Glutamatergic neuron (in vitro differentiated cells): ENCODE measurements around the gene EPB41L5. TPM values are rescaled to one million over a fixed set of nuclear protein-coding genes. Genes with fewer than 3 reads are reported as not detected.

Source experiments
- DNase-seq: peaks from one replicate; pipeline ENCODE4 v3.0.0; 2022
- H3K27ac Mint-ChIP-seq: one replicate; pipeline ENCODE4 v1.8.0; 2020; ENCODE audit warnings: mild to moderate bottlenecking, mixed read lengths, inconsistent platforms; ENCODE audit not compliant: unreplicated experiment
- H3K27me3 Mint-ChIP-seq: one replicate; pipeline ENCODE4 v1.8.0; 2020; ENCODE audit warnings: mild to moderate bottlenecking, moderate library complexity, mixed read lengths, inconsistent platforms; ENCODE audit not compliant: unreplicated experiment
- H3K36me3 Mint-ChIP-seq: one replicate; pipeline ENCODE4 v1.8.0; 2020; ENCODE audit warnings: mild to moderate bottlenecking, mixed read lengths, inconsistent platforms; ENCODE audit not compliant: unreplicated experiment
- H3K4me1 Mint-ChIP-seq: one replicate; pipeline ENCODE4 v1.8.0; 2020; ENCODE audit warnings: mild to moderate bottlenecking, low read depth, mixed read lengths, inconsistent platforms; ENCODE audit not compliant: unreplicated experiment
- H3K4me3 Mint-ChIP-seq: one replicate; pipeline ENCODE4 v1.8.0; 2020; ENCODE audit warnings: mild to moderate bottlenecking, mixed read lengths, inconsistent platforms; ENCODE audit not compliant: unreplicated experiment
- H3K9me3 Mint-ChIP-seq: one replicate; pipeline ENCODE4 v1.8.0; 2020; ENCODE audit warnings: mild to moderate bottlenecking, moderate library complexity, mixed read lengths, inconsistent platforms; ENCODE audit not compliant: unreplicated experiment
- total RNA-seq: library from RNA; stranded (reverse); fragmentation: NEBNext Ultra II Directional; extraction: Animal tissue kit (Norgen Biotek cat#: 25700); gene quantifications from one replicate; pipeline ENCODE4 v1.2.1, GENCODE V29; 2021; ENCODE audit not compliant: unreplicated experiment
- TF ChIP-seq, protein P1 (sequence below): fragments of 200-600 bp; sonication (generic); IDR thresholded peaks from one replicate; pipeline ENCODE4 v1.5.0; 2021; ENCODE audit not compliant: partially characterized antibody, unreplicated experiment

Gene EPB41L5
- total RNA-seq, 1 donor from 2014 or later, result 71.7 TPM

DNA sequence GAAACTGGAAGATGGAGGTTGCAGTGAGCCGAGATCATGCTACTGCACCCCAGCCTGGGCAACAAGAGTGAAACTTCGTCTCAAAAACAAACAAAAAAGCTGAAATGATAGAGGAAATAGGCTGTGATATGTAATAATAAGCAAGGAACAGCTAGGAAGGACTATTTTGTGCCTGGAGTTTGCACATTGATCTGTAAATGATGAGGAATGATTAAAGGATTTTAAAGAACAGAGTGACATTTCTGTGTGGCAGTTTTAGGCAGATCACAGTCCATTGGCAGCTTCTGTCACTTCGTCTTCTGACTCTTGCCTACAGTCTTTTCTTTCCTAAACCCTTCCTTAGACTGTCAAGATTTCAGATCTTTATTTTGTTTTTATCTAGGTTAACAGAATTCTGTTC, 19.4 kb downstream of the EPB41L5 start:
- Mint-ChIP-seq H3K36me3 (peaks cover 1% of the 10 kb centered on the region), H3K4me3 (no peak overlapping the region), H3K9me3 (no peaks in the 10 kb centered on the region), H3K4me1 (peaks cover 10% of the 10 kb centered on the region), H3K27me3 (no peaks in the 10 kb centered on the region), H3K27ac (no peak overlapping the region)
- TF ChIP-seq, protein P1, sequence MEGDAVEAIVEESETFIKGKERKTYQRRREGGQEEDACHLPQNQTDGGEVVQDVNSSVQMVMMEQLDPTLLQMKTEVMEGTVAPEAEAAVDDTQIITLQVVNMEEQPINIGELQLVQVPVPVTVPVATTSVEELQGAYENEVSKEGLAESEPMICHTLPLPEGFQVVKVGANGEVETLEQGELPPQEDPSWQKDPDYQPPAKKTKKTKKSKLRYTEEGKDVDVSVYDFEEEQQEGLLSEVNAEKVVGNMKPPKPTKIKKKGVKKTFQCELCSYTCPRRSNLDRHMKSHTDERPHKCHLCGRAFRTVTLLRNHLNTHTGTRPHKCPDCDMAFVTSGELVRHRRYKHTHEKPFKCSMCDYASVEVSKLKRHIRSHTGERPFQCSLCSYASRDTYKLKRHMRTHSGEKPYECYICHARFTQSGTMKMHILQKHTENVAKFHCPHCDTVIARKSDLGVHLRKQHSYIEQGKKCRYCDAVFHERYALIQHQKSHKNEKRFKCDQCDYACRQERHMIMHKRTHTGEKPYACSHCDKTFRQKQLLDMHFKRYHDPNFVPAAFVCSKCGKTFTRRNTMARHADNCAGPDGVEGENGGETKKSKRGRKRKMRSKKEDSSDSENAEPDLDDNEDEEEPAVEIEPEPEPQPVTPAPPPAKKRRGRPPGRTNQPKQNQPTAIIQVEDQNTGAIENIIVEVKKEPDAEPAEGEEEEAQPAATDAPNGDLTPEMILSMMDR, result no peak
- no peak for DNase-seq

DNA sequence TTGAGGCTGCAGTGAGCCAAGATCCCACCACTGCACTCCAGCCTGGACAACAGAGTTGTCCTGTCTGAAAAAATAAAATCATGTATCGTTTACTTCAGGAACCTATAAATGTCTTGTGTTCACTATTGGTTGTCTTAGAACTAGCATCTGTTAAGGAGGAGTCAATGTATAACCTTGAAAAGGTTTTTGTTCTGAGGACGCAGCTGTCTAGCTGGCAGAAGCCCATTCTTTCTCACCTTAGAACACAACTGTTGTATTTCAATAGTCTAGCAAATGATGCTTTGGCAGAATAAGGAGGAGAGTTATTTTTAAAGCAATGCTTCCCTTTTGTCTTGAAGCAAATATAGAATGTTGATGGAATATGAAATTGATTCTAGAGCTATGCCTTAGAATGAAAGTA, 21.1 kb downstream of the EPB41L5 start:
- Mint-ChIP-seq H3K9me3 (no peaks in the 10 kb centered on the region), H3K4me3 (no peak overlapping the region), H3K27me3 (no peaks in the 10 kb centered on the region), H3K36me3 (no peaks in the 10 kb centered on the region), H3K27ac (no peak overlapping the region), H3K4me1 (peaks cover 10% of the 10 kb centered on the region)
- DNase-seq, result no peak
- TF ChIP-seq, protein P1, result no peak

- TF ChIP-seq, protein P1, result no peak
- H3K9me3 Mint-ChIP-seq, result no peaks in the 10 kb centered on the region
- no peaks in the 10 kb centered on the region for H3K36me3 Mint-ChIP-seq
- DNase-seq, result no peak
- no peak overlapping the region for H3K4me3 Mint-ChIP-seq
- H3K4me1 Mint-ChIP-seq, result peaks cover 10% of the 10 kb centered on the region
- H3K27ac Mint-ChIP-seq, result no peak overlapping the region
- no peaks in the 10 kb centered on the region for H3K27me3 Mint-ChIP-seq
Measured at GRCh38 chr2:120034621-120035020, 21.7 kb downstream of the EPB41L5 start.

DNA sequence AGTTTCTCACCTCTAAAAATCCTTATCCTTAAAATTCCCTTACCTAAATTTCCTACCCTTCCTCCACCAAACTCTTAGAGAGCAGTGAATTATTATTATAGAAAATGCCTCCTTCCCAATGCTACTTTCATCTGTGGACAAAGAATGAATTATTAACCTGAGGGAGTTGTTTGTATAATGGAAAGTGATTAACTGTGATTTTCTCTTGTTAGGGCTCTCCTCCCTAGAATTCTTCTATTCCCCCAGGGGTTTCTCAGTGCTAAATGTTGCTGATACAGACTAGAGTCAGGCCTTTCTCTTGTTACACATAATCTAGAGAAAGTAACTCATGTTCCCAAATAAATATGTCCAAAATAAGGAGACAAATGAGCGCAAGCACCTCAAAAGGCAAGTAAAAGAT, 23.3 kb downstream of the EPB41L5 start:
- TF ChIP-seq, protein P1, result no peak
- H3K27ac Mint-ChIP-seq, result no peak overlapping the region
- H3K4me3 Mint-ChIP-seq, result no peak overlapping the region
- no peaks in the 10 kb centered on the region for H3K27me3 Mint-ChIP-seq
- H3K36me3 Mint-ChIP-seq, result no peaks in the 10 kb centered on the region
- H3K9me3 Mint-ChIP-seq, result no peaks in the 10 kb centered on the region
- no peak for DNase-seq
- H3K4me1 Mint-ChIP-seq, result peaks cover 10% of the 10 kb centered on the region

DNA sequence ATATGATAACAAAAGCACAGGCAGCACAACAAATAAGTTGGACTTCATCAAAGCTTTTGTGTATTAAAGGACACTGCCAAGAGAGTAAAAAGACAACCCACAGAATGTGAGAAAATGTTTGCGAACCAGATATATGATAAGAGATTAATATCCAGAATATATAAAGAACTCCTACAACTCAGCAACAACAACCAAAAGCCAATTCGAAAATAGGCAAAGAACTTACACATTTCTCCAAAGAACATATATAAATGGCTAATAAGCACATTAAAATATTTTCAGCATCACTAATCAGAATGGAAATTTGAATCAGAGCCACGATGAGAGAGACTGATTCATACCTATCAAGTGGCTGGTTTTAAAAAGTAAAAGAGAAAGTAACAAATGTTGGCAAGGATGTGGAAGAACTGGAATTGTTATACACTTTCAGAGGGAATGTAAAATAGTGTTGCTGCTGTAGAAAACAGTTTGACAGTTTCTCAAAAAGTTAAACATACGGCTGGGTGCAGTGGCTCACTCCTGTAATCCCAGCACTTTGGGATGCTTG, 25.2 kb downstream of the EPB41L5 start:
- H3K9me3 Mint-ChIP-seq, result no peaks in the 10 kb centered on the region
- no peak overlapping the region for H3K27ac Mint-ChIP-seq
- H3K36me3 Mint-ChIP-seq, result peaks cover 6% of the 10 kb centered on the region
- H3K27me3 Mint-ChIP-seq, result no peaks in the 10 kb centered on the region
- H3K4me1 Mint-ChIP-seq, result peaks cover 10% of the 10 kb centered on the region
- TF ChIP-seq, protein P1, result no peak
- no peak overlapping the region for H3K4me3 Mint-ChIP-seq
- no peak for DNase-seq
